CD4-positive, alpha-beta T cell treated with Interleukin-6 for 4 hours (primary cell): ENCODE measurements around the gene LEF1.

Experiments used
- DNase-seq: peaks from one replicate; pipeline ENCODE4 v3.0.0-alpha.2; 2020; ENCODE audit warnings: mixed read lengths

The LEF1 gene

DNA sequence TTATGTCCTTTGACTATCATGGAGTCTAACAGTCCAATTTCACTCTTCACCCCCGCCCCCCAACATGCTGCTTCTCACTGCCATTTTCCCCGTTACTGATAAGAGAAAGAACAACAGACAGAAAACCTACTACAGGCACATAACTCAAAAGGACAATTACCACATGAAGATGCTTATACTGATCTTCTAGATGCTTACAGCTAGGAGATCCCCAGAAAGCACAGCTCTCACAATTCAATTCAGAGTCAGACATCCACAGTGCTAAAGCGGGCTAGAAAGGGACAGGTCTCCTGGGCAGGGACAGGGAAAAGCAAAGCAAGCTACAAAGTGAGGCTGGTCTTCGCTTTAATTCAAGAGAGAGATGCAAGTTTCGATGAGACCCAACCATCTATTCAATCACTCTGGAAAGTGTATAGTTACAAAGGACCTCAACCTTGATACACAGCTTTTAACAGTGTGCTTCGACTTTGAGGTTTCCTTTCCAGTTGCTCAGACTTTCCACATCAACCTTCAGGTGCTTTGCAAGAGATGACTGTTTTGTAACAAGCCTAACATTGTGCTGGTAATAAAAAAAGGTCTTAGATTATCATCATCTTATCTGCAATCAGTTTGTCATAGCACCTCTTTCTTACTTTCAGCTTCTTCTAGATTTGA lies 60.9 kb downstream of the LEF1 start:
- peak; percentile 53 for DNase-seq

GRCh38 chr4:108107101-108107500 lies 61.6 kb downstream of the LEF1 start:
- no peak for DNase-seq

DNA sequence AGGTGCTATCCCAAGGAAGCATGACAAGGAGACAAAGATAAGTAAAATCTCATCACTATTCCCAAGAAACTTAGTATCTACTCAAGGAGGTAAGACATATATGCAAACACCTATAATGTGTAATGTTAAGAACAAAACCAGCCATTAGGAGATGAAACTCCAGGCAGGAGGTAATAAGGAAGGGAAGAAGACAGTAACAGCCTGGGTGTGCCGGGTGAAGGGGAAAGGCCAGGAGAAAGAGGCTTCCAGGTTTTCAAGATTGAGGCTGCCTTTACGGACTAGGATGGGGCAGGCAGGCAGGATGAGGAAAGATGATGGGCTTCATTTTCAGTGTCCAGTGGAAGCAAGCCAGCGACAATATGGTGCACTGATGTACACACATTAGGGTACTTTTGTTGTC lies 62.5 kb downstream of the LEF1 start:
- DNase-seq: no peak

DNA sequence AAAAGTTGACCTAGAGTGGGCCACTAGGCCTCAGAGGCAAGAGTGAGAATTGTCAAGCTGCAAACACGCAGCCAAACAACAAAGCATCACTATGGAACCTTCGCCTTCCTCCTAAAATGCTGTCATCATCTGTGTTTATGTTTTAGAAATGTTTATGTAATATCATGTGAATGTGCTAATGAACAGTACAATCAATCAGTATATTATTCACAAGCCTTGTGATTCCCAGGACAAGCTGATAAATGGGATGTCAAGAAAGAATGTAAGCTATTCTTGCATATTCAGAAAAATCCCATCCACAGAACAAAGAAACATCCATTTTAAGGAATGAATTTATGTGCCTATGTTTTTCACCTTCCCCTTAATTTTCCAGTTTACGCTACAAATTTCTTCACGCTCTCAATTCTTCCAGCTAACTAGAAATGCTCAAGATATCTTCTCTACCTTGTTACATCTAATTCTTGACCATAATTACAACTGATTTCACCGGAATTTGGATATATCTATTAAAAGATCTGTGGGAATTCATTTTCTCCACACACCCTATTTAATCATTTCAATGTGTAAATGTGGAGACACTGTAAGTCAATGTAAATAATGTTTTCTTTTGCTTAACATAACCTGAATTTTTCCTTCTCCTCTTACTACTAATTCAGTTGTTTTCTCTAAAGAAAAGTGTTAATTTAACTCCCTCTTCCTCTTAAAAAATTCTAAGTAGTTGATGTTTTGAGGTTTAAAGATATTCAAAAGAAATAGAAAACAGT lies 65.5 kb downstream of the LEF1 start:
- no peak for DNase-seq

GRCh38 chr4:108100827-108101226 lies 67.9 kb downstream of the LEF1 start:
- DNase-seq: no peak

DNA sequence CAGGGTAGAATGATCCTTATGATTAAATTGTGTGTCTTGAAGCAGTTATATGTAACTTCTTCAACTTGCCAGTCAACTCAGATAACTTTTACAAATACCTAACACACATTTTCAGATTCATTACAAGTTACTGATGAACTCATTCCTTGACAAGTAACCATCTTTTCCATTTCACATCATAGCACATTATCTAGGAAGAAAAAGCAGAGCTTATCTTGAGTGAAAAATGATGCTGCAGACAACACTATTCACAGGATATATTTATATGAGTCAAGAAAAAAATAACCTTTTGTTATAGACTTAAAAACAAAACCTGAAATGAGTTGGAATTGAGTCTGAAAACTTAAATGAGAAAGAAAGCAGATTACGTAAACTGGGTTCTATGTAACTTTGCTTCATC lies 68.9 kb downstream of the LEF1 start:
- no peak for DNase-seq

- DNase-seq: no peak
These were observed 70.7 kb downstream of the LEF1 start for GRCh38 chr4:108097990-108098553.

DNA sequence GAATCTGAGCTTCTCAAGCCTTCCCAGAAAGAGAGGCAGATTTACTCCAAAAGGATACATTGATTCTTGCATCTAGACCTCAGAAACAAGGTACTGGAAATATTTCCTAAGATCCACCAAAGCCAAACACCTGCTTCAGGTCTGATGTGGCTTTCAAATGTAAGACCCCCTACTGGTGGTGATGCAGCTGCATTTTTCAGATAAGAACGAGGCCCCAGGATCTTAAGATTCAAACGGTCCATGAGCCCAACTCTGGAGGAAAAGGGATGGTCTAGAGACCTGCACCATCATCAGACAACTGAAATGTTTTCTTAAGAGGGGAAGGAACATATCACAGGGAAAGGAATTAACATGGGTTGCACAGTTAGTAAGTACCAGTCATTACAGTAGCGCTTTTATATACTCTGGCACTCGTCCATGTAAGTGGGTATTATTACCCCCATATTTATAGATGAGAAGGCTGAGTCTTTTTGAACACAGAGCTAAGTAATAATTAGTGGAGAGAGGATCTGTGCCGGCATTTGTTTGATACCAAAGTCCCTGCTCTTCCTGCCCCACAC lies 73.7 kb downstream of the LEF1 start:
- no peak for DNase-seq

DNA sequence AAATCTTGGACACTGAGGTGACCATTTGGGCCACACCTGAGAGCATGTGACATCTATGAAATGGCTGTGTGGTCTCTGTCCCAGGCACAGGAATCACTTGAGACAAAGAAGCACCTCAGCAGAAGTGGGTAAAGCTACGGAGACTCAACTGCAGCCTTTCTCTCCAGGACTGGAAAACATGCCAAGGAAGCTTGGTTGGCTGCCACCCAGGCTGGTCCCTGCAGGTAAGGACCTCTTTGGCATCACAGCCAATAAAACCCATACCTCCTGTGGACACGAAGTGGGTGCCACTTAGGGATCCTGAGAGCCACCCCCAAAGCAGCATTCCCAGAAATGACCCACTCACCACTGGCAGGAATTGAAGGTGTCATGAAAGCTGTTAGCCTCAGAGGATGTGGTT lies 74.6 kb downstream of the LEF1 start:
- no peak for DNase-seq

GRCh38 chr4:108092288-108092687 lies 76.4 kb downstream of the LEF1 start:
- DNase-seq: no peak

DNA sequence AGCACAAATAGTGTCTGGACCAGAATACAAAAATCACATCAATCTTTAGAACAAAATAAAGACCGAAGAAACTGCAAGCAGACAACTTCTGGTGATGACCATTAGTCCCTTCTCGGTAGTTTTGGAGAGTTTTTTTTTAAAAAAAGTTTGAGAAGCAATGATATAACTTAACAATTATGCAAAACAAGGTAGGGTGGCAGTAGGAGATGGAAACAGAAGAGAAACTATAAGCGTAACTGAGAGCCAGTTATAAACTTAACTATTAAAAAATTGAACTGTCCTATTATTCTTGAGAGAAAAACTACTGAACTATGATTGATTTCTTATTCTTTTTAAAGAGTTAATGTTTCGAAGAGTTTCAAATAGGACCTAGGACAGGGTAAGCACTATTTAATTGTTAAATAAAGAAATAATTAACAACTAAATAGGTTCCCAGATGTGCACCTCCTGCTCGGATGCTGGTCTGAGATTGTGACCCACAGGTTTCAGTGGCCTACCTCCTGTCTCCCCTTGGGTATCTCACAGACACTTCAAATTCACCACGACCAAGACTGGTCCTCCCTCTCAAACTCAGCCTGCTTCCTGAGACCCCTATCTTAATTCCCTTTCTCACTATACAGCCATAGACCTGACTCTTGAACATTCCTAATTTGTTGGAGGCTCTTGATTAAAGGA lies 81.3 kb downstream of the LEF1 start:
- DNase-seq: no peak

DNA sequence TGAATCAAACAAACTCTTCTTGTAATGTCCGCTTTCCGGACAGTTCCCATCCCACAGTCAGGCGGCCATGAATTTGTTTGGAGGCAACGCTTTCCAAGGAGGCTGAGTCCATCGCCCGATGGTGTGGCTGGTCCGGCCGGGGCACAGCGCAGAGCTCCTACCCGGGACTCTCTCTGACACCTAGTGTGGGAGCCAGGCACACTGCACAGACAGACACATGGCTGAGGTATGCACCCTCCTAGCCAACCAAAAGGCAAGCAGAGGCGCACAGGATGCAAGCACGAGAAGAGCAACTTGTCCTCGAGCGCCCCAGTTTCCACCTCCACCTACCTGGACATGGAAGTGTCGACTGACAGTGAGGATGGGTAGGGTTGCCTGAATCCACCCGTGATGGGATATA lies 87.5 kb downstream of the LEF1 start:
- peak; percentile 55 for DNase-seq

GRCh38 chr4:108080747-108081146 lies 88.0 kb downstream of the LEF1 start:
- DNase-seq: peak; percentile 78

- no peak for DNase-seq
These were observed 90.6 kb downstream of the LEF1 start for GRCh38 chr4:108078024-108078733.

DNA sequence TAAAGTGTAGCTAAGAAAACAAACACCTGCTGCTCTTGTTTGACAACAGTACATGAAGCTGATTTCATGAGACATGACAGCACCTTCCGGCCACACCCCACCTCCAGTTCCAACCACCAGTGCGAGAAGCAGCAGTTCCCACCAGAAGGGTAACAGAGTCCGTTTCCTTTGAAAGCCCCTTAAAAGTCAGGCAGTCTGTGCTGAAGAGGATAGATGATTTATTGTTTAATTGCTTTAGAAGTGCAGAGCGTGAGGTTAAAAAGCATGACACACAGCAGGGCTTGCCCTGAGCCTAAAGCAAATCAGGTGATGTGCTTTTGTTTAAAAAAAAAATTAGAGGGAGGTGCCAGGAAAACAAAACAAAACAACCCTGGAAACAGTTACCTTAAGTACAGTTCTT lies 96.4 kb downstream of the LEF1 start:
- DNase-seq: peak; percentile 78

GRCh38 chr4:108070775-108071174 lies 98.0 kb downstream of the LEF1 start:
- DNase-seq: no peak

DNA sequence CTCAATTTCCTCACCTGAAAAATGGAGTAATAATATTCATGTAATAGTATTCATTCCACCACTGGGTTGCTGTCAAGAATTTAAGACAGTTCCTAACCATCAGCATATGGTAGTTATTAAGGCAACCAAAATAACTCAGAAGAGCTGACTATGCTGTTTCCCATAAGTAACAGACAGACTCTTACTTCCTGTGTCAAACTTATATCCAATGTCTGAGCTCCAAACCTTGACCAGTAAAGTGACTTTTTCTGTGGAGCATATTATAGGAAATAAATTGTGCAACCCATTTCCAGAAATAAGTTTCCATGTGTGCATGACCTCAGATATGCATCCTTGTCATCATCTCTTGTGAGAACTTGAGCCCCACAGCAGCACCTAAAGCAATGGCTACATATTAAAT lies 100.3 kb downstream of the LEF1 start:
- no peak for DNase-seq

- no peak for DNase-seq
These were observed 107.9 kb downstream of the LEF1 start for GRCh38 chr4:108060686-108061321.

- peak; percentile 30 for DNase-seq
These were observed 108.6 kb downstream of the LEF1 start for GRCh38 chr4:108060164-108060563.

DNA sequence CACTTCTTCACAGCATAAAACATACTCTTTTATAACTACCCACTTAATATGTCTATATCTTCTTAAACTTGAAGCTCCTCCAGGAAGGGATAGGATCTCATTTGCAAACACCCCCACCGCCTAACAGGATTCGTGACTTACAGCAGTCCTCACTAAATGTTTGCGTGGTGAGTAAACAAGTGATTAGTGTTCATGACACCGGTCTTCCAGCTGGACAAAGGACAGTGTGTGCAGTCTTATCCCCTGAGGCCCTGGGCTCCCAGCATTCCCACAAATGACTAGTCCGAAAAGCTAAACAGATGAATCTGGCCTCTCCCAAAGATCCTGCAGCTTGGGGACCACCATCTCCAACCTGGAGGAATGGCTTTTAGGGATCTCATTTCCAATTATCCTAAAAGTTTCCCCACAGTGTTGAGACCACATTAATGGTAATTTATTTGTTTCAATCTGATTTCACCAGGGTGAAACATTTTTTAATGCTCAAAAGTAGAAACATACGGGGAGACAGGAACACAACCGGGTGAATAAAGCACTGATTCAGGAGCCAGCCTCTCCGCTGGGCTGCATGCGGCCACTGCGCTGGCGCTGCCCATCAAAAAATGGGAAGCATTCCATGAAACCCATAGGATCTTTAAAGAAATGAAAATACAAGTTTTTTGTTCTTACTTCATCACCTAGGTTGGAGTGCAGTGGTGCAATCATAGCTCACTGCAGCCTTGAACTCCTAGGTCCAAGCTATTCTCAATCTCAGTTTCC lies 109.9 kb downstream of the LEF1 start:
- DNase-seq: no peak

DNA sequence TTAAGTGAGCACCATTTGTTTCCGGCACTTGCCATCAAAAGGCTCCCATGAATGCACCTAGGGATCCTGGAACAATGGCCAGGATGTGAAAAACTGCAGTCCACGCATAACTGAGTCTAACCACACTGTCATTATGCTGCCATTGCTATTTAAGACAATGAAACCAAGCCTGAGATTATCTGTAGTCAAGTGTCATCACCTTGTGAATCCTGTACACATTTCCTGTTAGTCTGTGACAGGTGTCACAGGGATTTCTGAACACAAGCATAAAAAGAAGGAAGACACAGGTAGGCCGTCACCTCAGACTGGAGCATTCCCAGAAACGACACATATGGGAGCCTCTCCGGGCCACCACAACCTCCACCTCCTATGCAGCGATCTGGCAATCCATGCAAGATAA lies 112.3 kb downstream of the LEF1 start:
- no peak for DNase-seq

DNA sequence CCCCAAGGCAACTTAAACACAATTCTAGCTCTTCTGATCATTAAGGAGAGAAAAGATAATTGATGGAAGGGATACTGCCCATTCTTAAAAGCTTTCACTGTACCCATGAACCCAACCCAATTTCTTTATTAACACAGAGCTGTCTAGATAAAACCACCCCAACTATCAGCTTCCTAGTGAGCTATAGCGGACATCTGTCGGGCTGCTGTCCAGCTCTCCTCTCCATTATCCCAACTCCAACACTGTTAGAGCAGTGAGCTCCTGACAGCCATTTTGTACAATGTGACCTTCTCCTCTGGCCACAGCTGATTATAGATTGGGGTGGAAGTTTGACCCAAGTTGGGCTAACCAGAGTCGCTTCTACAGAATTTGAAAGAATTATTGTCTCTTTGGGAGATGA lies 112.9 kb downstream of the LEF1 start:
- no peak for DNase-seq
